Frontal cortex (tissue), 4 donors: Measurements from ENCODE around the gene ATP6V0A1. TPM values are rescaled to one million over a fixed set of nuclear protein-coding genes. Genes with fewer than 3 reads are reported as not detected.

Experiments used
- DNase-seq, 2 donors: peaks; one replicate each; pipeline ENCODE4 v3.0.0; 2012; ENCODE audit warnings: low spot score in 2 of 2
- FAIRE-seq: peaks from 2 replicates; lab custom pipeline; 2012; peaks lifted over from hg19 to GRCh38; lab: Jason Lieb, UNC
- total RNA-seq: library from RNA; depleted of rRNA; stranded (reverse); fragments of >200 nt; gene quantifications from one replicate; pipeline ENCODE4 v1.2.3, GENCODE V29; 2014
- donor health status: control.
- donor health status: control.
- donor health status: control.

The ATP6V0A1 gene
- total RNA-seq, 1 donor from 2014 or later = 207 TPM

DNA sequence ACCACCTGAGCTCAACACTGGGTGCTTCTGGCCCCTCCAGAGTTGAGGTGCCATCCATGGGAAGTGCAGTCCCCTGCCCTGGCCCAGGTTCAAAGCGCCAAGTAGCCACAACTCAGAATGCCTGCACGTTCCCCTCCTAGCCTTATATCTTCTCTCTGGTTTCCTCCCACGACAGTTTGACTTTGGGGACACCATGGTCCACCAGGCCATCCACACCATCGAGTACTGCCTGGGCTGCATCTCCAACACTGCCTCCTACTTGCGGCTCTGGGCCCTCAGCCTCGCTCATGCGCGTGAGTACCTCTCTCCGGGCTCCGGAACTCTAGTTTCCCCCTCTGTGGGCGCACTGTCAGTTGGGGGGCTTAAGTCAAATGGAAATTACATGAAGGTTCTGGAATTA, 55.0 kb downstream of the ATP6V0A1 start:
- DNase-seq = no peak
- FAIRE-seq = no peak

DNA sequence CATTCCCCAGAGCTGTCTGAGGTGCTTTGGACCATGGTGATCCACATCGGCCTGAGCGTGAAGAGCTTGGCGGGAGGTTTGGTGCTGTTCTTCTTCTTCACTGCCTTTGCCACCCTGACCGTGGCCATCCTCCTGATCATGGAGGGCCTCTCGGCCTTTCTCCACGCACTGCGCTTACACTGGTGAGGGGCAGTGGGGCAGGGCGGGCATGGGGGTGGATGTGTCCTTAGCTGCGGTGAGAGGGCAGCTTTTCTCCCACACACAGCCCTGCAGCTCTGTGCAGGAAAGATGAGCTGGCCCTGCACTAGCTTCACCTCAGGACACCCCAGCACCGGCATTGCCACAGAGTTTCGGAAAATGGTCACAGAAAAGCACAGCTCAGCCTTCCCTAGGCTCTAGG, 55.6 kb downstream of the ATP6V0A1 start:
- DNase-seq = no peak
- FAIRE-seq = no peak

DNA sequence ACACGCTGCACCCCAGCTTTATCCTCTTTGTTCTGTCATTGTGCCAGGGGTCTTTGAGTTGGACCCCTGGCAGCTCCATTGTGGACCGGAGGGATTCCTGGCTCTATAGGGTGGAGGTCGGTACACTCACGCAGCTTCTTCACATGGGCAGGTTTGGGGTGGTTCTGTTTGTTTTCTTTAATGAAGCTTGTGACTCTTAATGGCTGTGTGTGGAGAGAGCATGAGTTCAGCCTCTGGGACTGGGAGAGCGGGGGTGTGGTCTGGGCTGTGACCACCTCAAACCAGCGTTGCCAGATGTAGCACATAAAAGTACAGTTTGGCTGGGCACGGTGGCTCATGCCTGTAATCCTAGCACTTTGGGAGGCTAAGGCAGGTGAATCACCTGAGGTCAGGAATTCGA, 56.2 kb downstream of the ATP6V0A1 start:
- DNase-seq (no peak), FAIRE-seq (no peak)

DNA sequence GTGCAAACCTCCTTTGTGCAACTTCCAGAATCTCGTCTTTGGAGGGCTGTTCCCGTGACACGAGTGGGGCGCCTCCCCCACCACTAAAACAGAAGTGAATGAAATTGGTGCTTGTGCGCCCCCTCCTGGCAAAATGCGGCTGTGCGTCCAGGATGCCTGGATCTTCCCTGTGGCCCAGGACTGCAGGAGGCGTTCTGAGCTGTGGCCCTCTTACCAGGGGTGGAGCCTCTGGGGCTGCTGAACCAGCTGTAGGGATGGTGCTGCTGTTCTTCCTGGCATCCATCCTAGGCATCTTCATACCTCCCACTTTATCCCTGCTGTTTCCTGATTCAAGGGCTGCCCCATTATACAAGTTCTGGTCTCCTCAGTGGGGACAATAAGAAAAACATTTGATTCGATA, 58.8 kb downstream of the ATP6V0A1 start:
- FAIRE-seq = no peak
- peak in 1 of 2 donors; percentile 77 for DNase-seq

DNA sequence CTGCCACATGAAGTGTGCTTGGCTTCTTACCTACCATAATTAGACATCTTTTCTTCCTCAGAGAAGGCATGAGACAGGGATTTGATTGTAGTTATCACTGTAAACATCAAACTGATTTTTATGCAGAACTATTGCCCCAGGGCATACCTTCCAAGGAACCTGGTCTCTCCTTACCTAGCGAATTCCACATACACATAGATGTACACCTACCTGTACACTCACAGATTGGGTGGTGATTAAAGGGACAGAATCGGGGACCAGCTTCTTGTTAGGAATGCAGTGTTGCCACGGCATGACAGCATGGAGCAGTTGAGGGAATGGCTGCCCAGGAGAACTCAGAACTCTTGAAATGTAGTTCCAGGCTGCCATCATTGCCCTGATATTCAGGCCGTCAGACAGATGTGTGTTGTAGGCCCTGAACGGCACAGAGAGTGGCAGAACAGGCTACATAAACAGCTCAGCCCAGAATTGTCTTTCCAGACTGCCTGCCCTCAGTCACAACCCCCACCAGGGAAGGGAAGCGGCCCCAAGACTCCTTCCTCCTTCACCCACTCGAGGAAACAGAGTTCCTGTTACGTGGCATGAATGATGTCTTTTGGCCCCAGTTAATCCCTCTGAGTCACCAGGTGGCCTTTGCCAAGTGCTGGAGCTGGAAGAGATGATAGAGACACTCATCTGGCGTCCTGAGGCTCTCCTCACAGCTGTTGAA, 59.5 kb downstream of the ATP6V0A1 start:
- DNase-seq (peak in 1 of 2 donors; percentile 64), FAIRE-seq (no peak)

DNA sequence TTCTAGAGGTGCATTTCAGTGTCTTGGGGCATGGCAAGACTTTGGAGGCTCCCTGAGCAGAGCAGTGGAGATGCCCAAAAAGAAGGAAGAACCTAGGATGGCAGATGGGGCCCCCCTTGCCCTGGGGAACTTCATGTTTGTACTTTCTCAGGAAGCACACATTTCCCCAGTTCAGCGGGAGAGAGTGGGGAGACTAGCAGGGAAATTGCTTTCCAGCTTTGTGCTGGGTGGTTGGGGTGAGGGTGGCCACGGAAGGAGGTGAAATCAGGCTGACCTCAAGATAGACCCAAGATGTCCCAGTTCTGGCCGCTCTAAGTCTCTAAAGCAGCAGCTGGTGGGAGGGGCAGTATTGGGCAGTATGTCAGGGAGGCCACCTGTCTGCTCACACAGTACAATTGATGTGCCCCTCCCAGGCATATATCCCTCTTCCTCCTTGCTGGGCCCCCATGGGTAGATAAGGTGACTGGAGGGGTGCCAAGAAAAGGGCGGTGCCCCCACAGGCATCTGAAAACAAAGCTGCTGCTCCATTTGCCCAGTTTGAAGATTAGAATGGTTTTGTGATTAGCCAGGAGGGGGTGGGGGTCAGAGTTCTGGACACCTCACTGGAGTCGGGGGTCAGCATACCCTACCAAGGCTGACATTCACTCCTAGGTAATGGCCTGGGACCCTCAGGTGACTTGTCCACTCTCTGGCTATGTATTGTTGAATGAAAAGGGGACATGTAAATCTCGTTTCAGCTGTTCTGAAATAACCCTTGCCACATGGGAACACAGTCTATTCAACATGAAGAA, 60.3 kb downstream of the ATP6V0A1 start:
- FAIRE-seq = no peak
- DNase-seq = no peak

DNA sequence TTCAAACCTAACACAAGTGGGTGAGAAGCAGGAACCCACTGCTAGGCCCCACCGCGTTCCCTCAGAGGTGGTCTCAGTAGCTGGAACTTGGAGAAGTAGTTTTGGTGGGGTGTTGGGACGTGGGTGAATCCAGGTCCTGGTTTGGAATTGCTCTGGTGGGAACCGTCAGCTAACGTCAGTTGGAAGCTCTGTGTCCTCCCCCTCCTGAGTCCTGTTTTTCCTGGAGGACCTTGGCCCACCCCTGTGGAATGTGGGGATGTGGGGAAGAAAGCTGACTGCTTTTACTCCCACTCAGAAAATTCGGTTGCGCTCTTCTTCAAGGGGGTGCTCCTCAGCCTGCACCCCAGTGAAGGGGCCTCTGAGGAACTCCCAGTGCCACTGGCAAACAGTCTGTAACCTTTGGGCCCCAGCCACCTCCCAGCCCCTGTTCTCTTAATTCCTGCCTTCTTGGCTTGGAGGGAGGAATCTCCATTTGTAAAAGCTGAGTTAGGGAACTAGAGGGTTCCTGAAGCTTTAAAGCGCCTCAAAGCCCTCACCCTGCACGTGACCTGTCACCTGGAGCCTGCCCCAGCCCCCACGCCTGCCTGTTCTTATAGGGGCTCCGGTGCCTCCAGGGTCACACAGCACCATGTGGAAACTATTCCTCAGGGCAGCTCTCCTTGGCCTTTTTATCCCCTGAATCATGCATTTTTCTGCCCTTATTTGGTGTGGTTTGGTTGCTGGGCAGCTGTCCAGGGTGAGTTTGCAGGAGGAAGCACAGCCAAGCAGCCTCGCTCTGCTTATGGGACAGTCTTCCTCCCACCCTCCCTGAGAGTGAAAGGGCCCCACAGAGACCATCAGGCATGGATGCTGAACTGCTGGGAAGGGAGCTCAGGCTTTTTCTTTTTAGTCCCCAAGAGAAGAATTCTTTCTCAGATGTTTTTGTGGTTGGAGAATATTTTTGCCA, 61.1 kb downstream of the ATP6V0A1 start:
- no peak for FAIRE-seq
- peak in 1 of 2 donors; percentile 76 for DNase-seq

DNA sequence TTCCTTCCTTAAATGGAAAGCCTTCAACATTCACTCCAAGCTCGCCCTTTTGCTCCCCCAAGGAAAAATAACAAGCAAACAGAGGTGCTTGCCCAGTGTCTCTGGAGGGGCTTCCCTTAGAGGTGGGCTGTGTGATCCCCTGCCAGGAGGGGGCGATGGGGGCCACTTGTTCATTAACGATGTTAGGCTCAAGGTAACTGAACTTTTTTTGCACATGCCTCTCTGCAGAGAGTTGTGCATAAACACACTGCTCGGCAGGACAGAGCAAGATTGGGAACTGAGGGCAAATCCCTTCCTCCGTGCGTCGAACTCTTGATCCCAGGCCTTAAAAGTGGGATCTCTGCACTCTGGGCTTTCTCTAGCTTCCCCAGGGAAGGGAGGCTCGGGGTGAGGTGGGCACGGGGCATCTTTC, 61.9 kb downstream of the ATP6V0A1 start:
- no peak for FAIRE-seq
- DNase-seq = no peak

DNA sequence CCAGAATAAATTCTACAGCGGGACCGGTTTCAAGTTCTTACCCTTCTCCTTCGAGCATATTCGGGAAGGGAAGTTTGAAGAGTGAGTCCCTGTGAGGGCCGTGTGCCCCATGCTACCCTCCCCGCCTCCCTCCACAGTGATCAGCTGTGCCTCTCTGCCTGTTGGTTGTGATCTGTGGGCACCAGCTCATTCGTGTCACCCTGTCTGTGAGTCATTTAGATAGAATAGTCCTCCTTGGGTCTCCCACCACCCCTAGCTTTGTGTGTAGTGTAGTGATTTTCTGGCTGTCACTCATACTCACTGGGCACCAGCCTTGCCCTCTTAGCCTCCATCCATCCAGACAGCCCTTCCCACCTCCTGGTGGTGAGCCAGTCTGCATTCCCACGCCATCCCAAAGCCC, 62.4 kb downstream of the ATP6V0A1 start:
- no peak for DNase-seq
- FAIRE-seq = no peak

DNA sequence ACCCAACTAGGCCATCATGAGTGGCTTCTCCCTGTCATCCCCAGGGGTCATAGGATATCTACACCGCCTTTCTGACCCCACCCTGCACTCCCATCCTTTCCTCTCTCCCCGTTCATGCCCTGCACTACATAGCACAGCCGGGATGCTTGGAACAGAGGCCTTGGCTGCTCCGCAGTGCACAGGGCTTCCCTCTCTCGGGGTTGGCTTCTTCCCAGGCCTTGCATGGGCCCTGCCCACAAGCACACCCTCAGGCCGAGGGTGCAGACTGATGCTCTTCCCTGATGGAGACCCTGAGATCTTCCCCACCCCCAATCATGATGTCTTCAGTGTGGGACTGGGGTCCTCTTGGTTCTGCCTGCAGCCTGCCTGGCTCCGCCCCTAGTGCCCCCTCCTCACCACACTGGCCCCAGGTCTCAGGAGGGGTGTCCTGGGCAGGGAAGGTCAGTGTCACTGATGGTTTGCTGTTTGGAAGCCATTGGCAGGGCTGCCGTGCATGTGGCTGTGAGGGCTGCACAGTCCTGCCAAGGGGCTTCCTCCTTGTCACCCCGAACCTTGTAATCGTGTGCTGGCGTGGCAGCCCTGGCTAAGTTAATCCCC, 63.1 kb downstream of the ATP6V0A1 start:
- DNase-seq (no peak), FAIRE-seq (no peak)

DNA sequence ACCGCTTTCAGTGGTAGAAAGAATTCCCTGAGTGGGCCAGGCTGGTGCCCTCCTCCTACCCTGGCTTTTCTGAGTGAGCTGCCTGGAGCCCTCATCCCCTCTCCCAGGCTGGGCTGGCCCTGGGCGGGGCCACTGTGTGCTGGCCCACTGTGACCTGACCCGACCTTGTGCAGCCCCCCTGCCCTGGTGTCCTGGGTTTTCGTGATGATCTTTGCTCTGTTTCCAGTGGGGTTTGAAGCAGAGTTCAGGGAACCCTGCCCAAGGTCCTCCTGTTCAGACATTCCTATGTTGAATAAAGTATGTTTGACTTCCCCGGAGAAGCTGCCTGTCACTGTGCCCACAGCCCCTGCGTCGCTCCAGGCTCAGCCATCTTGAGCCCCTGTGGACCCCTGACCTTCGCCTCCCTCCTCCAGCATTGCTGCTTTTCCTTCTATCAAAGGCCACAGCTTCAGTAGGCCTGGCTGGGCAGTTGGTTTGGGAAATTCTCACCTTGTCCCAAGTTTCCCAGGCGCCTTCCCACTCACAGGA, 63.6 kb downstream of the ATP6V0A1 start:
- DNase-seq = no peak
- no peak for FAIRE-seq

DNA sequence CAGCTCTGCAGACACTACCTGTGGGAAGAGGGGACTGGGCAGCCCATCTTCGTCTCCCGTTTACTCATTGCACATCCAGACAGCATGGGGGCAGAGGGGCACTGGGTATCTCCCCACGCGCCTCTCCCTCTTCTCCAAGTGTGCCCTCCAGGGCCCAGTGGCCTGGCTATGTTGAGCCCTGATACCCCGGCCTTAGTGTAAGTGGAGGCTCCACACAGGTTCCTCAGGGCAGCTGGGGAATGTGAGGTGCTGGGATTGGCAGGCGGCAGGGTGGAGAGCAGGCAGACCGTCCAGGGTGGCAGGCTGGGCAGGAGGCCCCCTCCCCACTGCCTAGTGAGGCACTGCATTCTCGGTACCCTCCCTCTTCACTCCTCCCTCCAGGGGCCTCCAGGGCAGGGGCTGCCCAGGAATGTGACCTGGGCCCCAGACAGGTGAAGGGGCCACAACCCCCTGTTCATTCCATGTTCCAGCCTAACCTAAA, 64.2 kb downstream of the ATP6V0A1 start:
- FAIRE-seq = no peak
- no peak for DNase-seq

DNA sequence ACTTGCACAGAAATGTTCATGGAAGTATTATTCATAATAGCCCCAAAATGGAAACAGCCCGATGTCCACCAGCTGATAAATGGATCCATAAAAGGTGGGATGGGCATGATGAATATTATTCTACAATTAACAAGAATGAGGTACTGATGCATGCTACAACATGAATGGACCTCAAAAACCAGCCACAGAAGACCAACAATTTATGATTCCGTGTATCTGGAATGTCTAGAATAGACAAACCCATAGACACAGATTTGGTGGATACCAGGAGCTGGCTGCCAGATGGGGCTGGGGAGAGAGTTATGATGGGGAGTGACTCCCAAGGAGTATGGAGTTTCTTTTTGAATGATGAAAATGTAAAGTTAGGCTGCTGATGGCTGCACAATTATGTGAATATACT, 66.5 kb downstream of the ATP6V0A1 start:
- DNase-seq (no peak), FAIRE-seq (no peak)

DNA sequence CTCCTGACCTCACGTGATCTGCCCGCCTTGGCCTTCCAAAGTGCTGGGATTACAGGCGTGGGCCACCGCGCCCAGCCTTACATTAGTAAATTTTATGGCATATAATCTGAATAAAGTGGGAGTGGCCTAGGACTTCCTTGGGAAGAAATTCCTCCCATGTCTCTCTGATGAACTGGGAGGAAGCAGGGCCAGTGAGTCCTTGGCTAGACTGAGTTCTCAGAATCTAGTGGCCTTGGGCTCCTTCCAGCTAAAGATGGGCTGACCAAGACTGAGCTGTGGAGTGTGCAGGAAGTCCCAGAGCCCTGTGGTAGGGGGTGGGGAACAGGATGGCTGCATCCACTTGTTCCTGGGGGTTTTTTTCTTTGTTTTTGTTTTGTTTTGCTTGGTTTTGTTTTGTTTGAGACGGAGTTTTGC, 67.4 kb downstream of the ATP6V0A1 start:
- no peak for FAIRE-seq
- DNase-seq = no peak

DNA sequence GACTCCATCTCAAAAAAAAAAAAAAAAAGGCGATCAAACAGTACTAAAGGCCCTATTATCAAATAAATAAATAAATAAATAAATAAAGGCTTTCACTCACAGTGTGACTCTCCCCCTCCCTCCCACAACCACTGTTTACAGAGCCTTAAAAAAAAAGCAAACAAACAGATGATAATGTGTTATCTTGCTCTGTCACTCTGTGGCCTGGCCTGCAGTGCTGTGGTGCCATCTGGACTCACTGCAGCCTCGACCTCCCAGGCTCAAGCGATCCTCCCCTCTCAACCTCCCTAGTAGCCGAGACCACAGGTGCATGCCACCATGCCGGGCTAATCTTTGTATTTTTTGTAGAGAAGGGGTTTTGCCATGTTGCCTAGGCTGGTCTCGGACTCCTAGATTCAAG, 69.3 kb downstream of the ATP6V0A1 start:
- DNase-seq (no peak), FAIRE-seq (no peak)

DNA sequence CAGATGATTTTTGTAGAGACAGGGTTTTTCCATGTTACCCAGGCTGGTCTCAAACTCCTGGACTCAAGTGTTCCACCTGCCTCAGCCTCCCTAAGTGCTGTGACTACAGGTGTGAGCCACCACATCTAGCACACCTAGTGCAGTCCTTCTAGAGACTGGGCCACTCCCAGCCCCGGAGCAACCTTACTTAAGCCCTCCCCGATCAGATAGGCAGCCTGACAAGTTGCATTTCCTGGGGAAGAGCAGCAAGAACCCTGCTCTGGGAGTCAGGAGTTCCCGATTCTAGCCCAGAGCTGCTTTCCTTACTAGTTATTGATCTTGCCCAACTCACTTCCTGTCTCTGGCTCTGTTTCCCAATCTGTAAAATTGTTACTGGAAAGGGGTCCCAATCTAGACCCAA, 70.4 kb downstream of the ATP6V0A1 start:
- no peak for FAIRE-seq

DNA sequence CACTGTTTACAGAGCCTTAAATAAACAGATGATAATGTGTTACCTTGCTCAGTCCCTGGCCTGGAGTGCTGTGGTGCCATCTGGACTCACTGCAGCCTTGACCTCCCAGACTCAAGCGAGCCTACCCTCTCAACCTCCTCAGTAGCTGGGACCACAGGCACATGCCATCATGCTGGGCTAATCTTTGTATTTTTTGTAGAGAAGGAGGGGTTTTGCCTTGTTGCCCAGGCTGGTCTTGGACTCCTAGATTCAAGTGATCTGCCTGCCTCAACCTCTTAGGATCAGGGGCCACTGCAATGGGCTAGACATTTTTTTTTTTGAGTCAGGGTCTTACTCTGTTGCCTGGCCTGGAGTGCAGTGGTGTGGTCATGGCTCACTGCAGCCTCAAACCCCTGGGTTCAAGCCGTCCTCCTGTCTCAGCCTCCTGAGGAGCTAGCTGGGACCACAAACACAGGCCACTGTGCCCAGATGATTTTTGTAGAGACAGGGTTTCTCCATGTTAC, 72.3 kb downstream of the ATP6V0A1 start:
- FAIRE-seq (no peak), DNase-seq (no peak)

More for the DNA sequence above, 70.4 kb downstream of the ATP6V0A1 start:
- no peak for DNase-seq

DNA sequence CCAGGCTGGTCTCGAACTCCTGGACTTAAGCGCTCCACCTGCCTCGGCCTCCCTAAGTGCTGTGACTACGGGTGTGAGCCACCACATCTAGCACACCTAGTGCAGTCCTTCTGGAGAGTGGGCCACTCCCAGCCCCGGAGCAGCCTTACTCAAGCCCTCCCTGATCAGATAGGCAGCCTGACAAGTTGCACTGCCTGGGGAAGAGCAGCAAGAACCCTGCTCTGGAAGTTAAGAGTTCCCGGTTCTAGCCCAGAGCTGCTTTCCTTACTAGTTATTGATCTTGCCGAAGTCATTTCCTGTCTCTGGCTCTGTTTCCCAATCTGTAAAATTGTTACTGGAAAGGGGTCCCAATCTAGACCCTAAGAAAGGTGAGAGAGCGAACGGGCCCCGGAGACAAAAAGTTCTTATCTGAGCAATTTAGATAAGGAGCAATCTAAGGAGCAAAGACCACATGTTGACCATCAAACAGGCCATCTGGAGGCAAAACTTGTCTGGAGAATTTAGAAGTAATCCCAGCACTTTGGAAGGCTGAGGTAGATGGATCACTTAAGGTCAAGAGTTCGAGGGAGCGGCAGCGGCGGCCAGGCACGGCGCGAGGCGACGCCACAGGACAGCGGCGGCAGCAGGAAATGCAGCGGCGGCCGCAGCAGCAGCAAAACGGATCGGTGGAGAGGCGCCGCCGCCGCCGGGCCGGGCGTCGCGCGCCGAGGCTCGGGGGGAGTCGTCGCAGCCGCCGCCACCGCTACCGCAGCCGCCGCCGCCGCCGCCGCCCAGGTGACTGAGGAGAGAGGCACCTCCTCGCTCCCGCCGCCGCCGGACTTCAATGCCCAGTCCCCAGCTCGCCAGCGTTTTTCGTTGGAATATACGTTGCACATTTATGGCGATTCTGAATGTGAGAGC, 73.0 kb downstream of the ATP6V0A1 start:
- peak in 1 of 2 donors; percentile 62 for DNase-seq
- no peak for FAIRE-seq
